Tibial nerve (tissue), 4 donors: ENCODE data around the gene PTPN9. TPM values are rescaled to one million over a fixed set of nuclear protein-coding genes. Genes with fewer than 3 reads are reported as not detected.
"Not testable (repeated sequence)": the region's sequence is repeated elsewhere in the genome, so short reads cannot be mapped to it uniquely, and the experiment has no call there.

Experiments used
- DNase-seq, 2 donors: peaks; one replicate each; pipeline ENCODE4 v3.0.0-alpha.2; 2019; ENCODE audit warnings: low spot score in 2 of 2
- H3K27ac ChIP-seq, 4 donors: fragments of 200-600 bp; sonication (generic) in 3 of 4; one replicate each; pipeline ENCODE4 v1.5.1; 2017 to 2019; ENCODE audit warnings: mild to moderate bottlenecking in 1 of 4
- H3K27me3 ChIP-seq, 2 donors: fragments of 200-600 bp; sonication (generic) in 1 of 2; one replicate each; pipeline versions ENCODE4 v1.5.1 to v1.6.0; 2017 to 2019
- H3K36me3 ChIP-seq, 3 donors: fragments of 200-600 bp; sonication (generic); one replicate each; pipeline ENCODE4 v1.5.1; 2018 to 2019
- H3K4me1 ChIP-seq, 4 donors: fragments of 200-600 bp; sonication (generic) in 3 of 4; one replicate each; pipeline ENCODE4 v1.5.1; 2017 to 2019
- H3K4me3 ChIP-seq, 4 donors: fragments of 200-600 bp; sonication (generic) in 3 of 4; one replicate each; pipeline ENCODE4 v1.5.1; 2017 to 2019; ENCODE audit warnings: mild to moderate bottlenecking in 1 of 4, moderate library complexity in 1 of 4
- H3K9me3 ChIP-seq, 4 donors: fragments of 200-600 bp; sonication (generic) in 3 of 4; one replicate each; pipeline ENCODE4 v1.5.1; 2017 to 2019
- CTCF ChIP-seq, 5 experiments: fragments of 200-600 bp in 3 of 5; fragments of 450-650 bp in 2 of 5; sonication (generic) in 3 of 5; IDR thresholded peaks; one replicate each; pipeline ENCODE4 v1.5.1; 2016 to 2019; ENCODE audit warnings: antibody characterized with exemption in 5 of 5, mild to moderate bottlenecking in 3 of 5, moderate library complexity in 2 of 5
- EP300 ChIP-seq, 2 donors: sonication (generic); formaldehyde crosslinking; IDR thresholded peaks; one replicate each; pipeline ENCODE4 v1.6.1; 2017; ENCODE audit warnings: antibody characterized with exemption in 2 of 2, mild to moderate bottlenecking in 1 of 2
- POLR2A ChIP-seq, 2 donors: fragments of 450-650 bp; IDR thresholded peaks; one replicate each; pipeline ENCODE4 v1.6.1; 2017; ENCODE audit warnings: antibody characterized with exemption in 2 of 2, mild to moderate bottlenecking in 2 of 2, moderate library complexity in 2 of 2
- WGBS, 2 donors: methylation state at CpG; one replicate each; pipeline ENCODE4 v1.1.5; 2018; 5-methylcytosine and 5-hydroxymethylcytosine counted together
- total RNA-seq, 4 donors: library from RNA; depleted of rRNA; stranded (reverse); fragments of >200 nt; gene quantifications; one replicate each; pipeline ENCODE4 v1.1.0, GENCODE V29; 2016

The PTPN9 gene
- total RNA-seq, 4 donors from 2014 or later: 24.3 to 45.0 (median 32.0) TPM

DNA sequence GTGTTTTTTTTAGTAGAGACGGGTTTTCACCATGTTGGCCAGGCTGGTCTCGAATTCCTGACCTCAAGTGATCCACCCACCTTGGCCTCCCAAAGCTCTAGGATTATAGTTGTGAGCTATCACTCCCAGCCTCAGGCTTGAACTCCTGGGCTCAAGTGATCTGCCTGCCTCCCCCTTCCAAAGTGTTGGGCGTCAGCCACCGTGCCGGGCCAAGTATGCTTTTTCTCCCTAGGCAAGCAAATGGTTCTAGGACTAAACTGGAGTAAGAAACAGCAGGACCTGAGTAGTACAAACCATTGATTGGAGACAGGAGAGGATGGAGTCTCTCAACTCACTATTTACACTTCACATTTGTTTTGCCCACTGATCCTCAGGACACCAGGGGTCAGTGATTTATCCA lies 4.6 kb upstream of the PTPN9 start:
- H3K4me1 ChIP-seq: peaks cover 0 to 7% (median 0%) of the 10 kb centered on the region in 4 donors
- 44 to 51% methylated on average over 5 of the region's 5 CpGs for WGBS, 2 donors
- DNase-seq: no peak
- no peak overlapping the region for H3K4me3 ChIP-seq
- no peak for TF ChIP-seq POLR2A (IDR thresholded peaks at IDR 0.05)
- no peak for TF ChIP-seq CTCF (IDR thresholded peaks at IDR 0.05)
- no peak for TF ChIP-seq EP300 (IDR thresholded peaks at IDR 0.05)
- H3K27me3 ChIP-seq: no peaks in the 10 kb centered on the region
- peaks cover 0 to 21% (median 0%) of the 10 kb centered on the region in 3 donors for H3K36me3 ChIP-seq
- no peaks in the 10 kb centered on the region for H3K9me3 ChIP-seq
- no peak overlapping the region for H3K27ac ChIP-seq

GRCh38 chr15:75582943-75583342 lies 3.8 kb upstream of the PTPN9 start:
- not testable (repeated sequence) for DNase-seq, H3K4me3 ChIP-seq, H3K27ac ChIP-seq, H3K9me3 ChIP-seq, H3K4me1 ChIP-seq, H3K27me3 ChIP-seq
- H3K36me3 ChIP-seq: peaks cover 0 to 18% (median 0%) of the 10 kb centered on the region in 3 donors
- WGBS, 2 donors: 90 to 95% methylated on average over 5 of the region's 5 CpGs

DNA sequence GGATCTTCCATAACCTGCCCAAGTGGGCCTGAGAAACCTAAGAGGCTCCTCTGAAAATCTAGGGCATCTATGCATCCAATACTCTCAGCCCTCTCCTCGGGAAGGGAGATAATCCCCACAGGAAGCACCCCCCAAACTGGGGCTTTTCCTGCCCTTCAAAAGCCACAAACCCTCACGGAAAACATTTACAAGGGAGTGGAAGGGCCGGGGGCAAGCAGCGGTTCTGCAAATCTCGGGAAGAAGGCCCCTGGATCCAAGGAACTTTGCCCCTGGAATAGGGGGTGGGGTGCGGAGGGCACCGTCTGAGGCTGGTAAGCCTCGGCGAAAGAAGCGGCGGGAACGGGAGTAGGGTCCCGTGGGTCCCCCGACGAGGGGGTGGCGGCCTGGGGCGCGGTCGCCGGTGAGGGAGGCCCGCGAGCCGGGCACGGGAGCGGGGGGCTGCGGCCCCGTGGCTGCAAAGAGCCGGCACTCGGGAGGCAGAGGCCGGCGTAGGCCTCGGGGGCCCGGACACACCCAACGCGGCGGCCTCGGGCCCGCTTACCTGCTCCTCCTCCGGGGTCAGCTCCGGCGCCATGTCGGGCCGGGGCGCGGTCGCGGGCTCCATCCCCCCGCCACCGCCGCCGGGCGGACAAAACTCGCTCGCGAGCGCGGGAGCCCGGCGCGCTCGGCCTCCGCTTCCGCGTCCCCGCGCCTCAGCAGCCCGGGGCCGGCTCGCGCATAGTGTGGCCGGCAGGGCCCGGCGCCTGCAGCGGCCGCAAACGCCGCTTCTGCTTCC lies 755 bp downstream of the PTPN9 start:
- Histone ChIP-seq H3K4me1 (peaks cover 0 to 29% (median 0%) of the 10 kb centered on the region in 4 donors), H3K36me3 (no peaks in the 10 kb centered on the region), H3K4me3 (peak overlapping the region; percentile 81 to 94 (median 86)), H3K27me3 (no peaks in the 10 kb centered on the region), H3K27ac (peak overlapping the region; percentile 63 to 94 (median 94)), H3K9me3 (no peaks in the 10 kb centered on the region)
- 1% methylated on average over 21 to 27 of the region's 77 CpGs for WGBS, 2 donors
- no peak for TF ChIP-seq EP300 (IDR thresholded peaks at IDR 0.05)
- no peak for TF ChIP-seq POLR2A (IDR thresholded peaks at IDR 0.05)
- TF ChIP-seq CTCF (IDR thresholded peaks at IDR 0.05): no peak
- DNase-seq: no peak

- TF ChIP-seq CTCF (IDR thresholded peaks at IDR 0.05) (no peak), EP300 (IDR thresholded peaks at IDR 0.05) (no peak), POLR2A (IDR thresholded peaks at IDR 0.05) (peak in 1 of 2 donors; percentile 28)
- H3K9me3 ChIP-seq: no peaks in the 10 kb centered on the region
- no peaks in the 10 kb centered on the region for H3K36me3 ChIP-seq
- peak in 1 of 2 donors; percentile 37 for DNase-seq
- H3K4me1 ChIP-seq: peaks cover 0 to 37% (median 3%) of the 10 kb centered on the region in 4 donors
- H3K27ac ChIP-seq: peak overlapping the region; percentile 63 to 94 (median 94)
- peak overlapping the region; percentile 81 to 94 (median 86) for H3K4me3 ChIP-seq
- no peaks in the 10 kb centered on the region for H3K27me3 ChIP-seq
- WGBS, 2 donors: 4% methylated on average over 13 of the region's 13 CpGs
Observed at GRCh38 chr15:75577401-75578172, 1.5 kb downstream of the PTPN9 start.

GRCh38 chr15:75573648-75574384 lies 5.3 kb downstream of the PTPN9 start:
- Histone ChIP-seq H3K4me1 (peaks cover 0 to 46% (median 7%) of the 10 kb centered on the region in 4 donors), H3K36me3 (no peaks in the 10 kb centered on the region), H3K4me3 (no peak overlapping the region), H3K27me3 (no peaks in the 10 kb centered on the region), H3K9me3 (no peaks in the 10 kb centered on the region), H3K27ac (no peak overlapping the region)
- TF ChIP-seq CTCF (IDR thresholded peaks at IDR 0.05) (no peak), EP300 (IDR thresholded peaks at IDR 0.05) (no peak), POLR2A (IDR thresholded peaks at IDR 0.05) (no peak)
- 90 to 93% methylated on average over 5 of the region's 5 CpGs for WGBS, 2 donors
- DNase-seq: no peak
